HG02571 (cell line): ENCODE results near the gene NAPB.

Experiments
- ATAC-seq: cut with Tn5 transposase; IDR thresholded peaks from one replicate; pipeline ENCODE4 v1.9.1; 2021; ENCODE audit warnings: mild to moderate bottlenecking, moderate library complexity; ENCODE audit not compliant: unreplicated experiment

Gene NAPB

GRCh38 chr20:23369072-23369823 is 52.0 kb downstream of the NAPB start:
- no peak for ATAC-seq

GRCh38 chr20:23368316-23369071 is 52.8 kb downstream of the NAPB start:
- ATAC-seq: no peak

- ATAC-seq: no peak
These were observed 53.5 kb downstream of the NAPB start for GRCh38 chr20:23367770-23368169.

- no peak for ATAC-seq
These were observed 54.9 kb downstream of the NAPB start for GRCh38 chr20:23366384-23366783.

- ATAC-seq: no peak
These were observed 55.7 kb downstream of the NAPB start for GRCh38 chr20:23365390-23366165.

- ATAC-seq: no peak
These were observed 58.0 kb downstream of the NAPB start for GRCh38 chr20:23363257-23363649.

GRCh38 chr20:23362392-23363256 is 58.7 kb downstream of the NAPB start:
- ATAC-seq: no peak

- ATAC-seq: peak; percentile 66
These were observed 59.6 kb downstream of the NAPB start, which contains the start of gene GZF1 for GRCh38 chr20:23361476-23362391. TSS of gene GZF1 (plus strand) at chr20:23362182. CDS start at chr20:23364384, 2,202 bp downstream.

- ATAC-seq: no peak
These were observed 60.2 kb downstream of the NAPB start for GRCh38 chr20:23361119-23361475.

GRCh38 chr20:23360531-23360930 is 60.8 kb downstream of the NAPB start:
- ATAC-seq: no peak

- ATAC-seq: no peak
These were observed 62.2 kb downstream of the NAPB start for GRCh38 chr20:23358923-23359593.

- no peak for ATAC-seq
These were observed 62.8 kb downstream of the NAPB start for GRCh38 chr20:23358563-23358906.

GRCh38 chr20:23357767-23358562 is 63.3 kb downstream of the NAPB start:
- peak; percentile 67 for ATAC-seq

GRCh38 chr20:23356203-23356602 is 65.1 kb downstream of the NAPB start:
- ATAC-seq: no peak

- ATAC-seq: peak; percentile 23
These were observed 70.1 kb downstream of the NAPB start for GRCh38 chr20:23350904-23351838.

GRCh38 chr20:23350196-23350903 is 70.9 kb downstream of the NAPB start, which contains the start of gene NXT1:
TSS of gene NXT1 (plus strand) at chr20:23350791. CDS start at chr20:23354042, 3,251 bp downstream.
- peak; percentile 88 for ATAC-seq
